Erythroblast (primary cell): Measurements from ENCODE around the gene IKBKG.

Experiments used
- GATA1 ChIP-seq: IDR thresholded peaks from 2 replicates; pipeline ENCODE4 v1.6.1; 2011; ENCODE audit warnings: low read depth, mild to moderate bottlenecking, control low read depth, low read length, moderate library complexity
- POLR2A ChIP-seq: IDR thresholded peaks from 2 replicates; pipeline ENCODE4 v1.6.1; 2011; ENCODE audit warnings: mild to moderate bottlenecking, low read length

- TF ChIP-seq POLR2A (no peak), GATA1 (no peak)
Measured at GRCh38 chrX:154534526-154535322, 12.7 kb upstream of the IKBKG start.
